Mesothelial cell of epicardium (in vitro differentiated cells): ENCODE results near the gene TMEM150A. TPM values are rescaled to one million over a fixed set of nuclear protein-coding genes. Genes with fewer than 3 reads are reported as not detected.

Source experiments
- DNase-seq, 2 experiments: peaks; one replicate each; pipeline ENCODE4 v3.0.0; 2021; ENCODE audit warnings: low spot score in 2 of 2; ENCODE audit not compliant: unreplicated experiment in 2 of 2
- H3K27ac Mint-ChIP-seq: 2 replicates; pipeline ENCODE4 v1.8.0; 2021; ENCODE audit warnings: mixed read lengths
- H3K27me3 Mint-ChIP-seq: 2 replicates; pipeline ENCODE4 v1.8.0; 2021; ENCODE audit warnings: low read depth, mixed read lengths
- H3K36me3 Mint-ChIP-seq: 2 replicates; pipeline ENCODE4 v1.8.0; 2021; ENCODE audit warnings: mixed read lengths
- H3K4me1 Mint-ChIP-seq: 2 replicates; pipeline ENCODE4 v1.8.0; 2021; ENCODE audit warnings: mixed read lengths
- H3K4me3 Mint-ChIP-seq: 2 replicates; pipeline ENCODE4 v1.8.0; 2021; ENCODE audit warnings: mild to moderate bottlenecking, moderate library complexity, mixed read lengths
- H3K9me3 Mint-ChIP-seq: 2 replicates; pipeline ENCODE4 v1.8.0; 2021; ENCODE audit warnings: mixed read lengths
- total RNA-seq: library from RNA; stranded (reverse); gene quantifications from 3 replicates; pipeline ENCODE4 v1.2.1, GENCODE V29; 2021
- TF ChIP-seq, protein P1 (sequence below): fragments of 200-600 bp; sonication (generic); IDR thresholded peaks from one replicate; pipeline ENCODE4 v1.5.0; 2021; ENCODE audit warnings: antibody characterized with exemption; ENCODE audit not compliant: unreplicated experiment

Gene TMEM150A
- 13.5 to 15.2 TPM (median 14.4 TPM) in 3 replicates for total RNA-seq

DNA sequence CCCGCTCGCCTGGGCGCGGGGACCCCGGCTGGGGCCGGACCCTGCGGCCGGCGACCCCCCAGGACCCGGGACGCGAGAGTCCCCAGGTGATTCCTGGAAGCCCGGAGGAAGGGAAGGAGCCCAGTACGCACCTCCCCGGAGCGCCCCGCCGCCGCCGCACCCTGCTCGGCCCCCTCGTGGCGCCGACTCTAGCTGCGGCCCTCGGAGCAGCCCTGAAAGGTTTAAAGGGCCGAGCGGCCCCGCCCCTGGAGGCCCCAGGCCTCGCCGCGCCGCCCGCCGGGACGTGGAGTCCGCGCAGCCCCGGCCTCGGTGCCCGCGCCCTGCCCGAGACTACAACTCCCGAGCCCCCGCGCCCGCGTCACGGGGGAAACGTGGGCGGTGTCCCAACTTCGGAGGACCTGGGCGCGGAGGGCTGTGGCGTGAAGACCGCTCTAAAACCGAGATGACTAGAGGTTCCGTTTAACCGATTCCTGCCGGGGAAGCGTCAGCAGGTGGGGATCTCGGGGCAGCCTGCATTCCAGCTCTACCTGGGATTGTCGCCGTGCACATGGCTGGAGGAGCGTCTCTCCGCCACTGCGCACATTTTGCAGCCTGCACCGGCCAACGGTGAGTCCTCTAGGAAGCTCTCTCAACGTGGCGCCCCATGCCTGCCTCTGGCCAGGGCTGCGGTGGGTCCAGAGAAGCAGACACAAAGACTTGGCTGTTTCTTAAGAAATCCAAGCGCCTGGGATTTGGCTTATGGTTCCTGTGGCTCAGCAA, at the start of gene TMEM150A:
TMEM150A (minus strand) TSS at position 223 of the 759 bp plus-strand sequence. CDS start 750 bp downstream, outside the sequence.
- DNase-seq = peak; percentile 63 to 83
- H3K4me1 Mint-ChIP-seq = peaks cover 37% of the 10 kb centered on the region

GRCh38 chr2:85652056-85652455, 49.6 kb upstream of the TMEM150A start:
- TF ChIP-seq, protein P1, sequence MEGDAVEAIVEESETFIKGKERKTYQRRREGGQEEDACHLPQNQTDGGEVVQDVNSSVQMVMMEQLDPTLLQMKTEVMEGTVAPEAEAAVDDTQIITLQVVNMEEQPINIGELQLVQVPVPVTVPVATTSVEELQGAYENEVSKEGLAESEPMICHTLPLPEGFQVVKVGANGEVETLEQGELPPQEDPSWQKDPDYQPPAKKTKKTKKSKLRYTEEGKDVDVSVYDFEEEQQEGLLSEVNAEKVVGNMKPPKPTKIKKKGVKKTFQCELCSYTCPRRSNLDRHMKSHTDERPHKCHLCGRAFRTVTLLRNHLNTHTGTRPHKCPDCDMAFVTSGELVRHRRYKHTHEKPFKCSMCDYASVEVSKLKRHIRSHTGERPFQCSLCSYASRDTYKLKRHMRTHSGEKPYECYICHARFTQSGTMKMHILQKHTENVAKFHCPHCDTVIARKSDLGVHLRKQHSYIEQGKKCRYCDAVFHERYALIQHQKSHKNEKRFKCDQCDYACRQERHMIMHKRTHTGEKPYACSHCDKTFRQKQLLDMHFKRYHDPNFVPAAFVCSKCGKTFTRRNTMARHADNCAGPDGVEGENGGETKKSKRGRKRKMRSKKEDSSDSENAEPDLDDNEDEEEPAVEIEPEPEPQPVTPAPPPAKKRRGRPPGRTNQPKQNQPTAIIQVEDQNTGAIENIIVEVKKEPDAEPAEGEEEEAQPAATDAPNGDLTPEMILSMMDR = no peak
- no peak for DNase-seq
- no peaks in the 10 kb centered on the region for H3K9me3 Mint-ChIP-seq
- no peak overlapping the region for H3K27ac Mint-ChIP-seq
- no peaks in the 10 kb centered on the region for H3K27me3 Mint-ChIP-seq
- peaks cover 40% of the 10 kb centered on the region for H3K36me3 Mint-ChIP-seq
- no peaks in the 10 kb centered on the region for H3K4me1 Mint-ChIP-seq
- no peak overlapping the region for H3K4me3 Mint-ChIP-seq

More for the DNA sequence above, at the start of gene TMEM150A:
- TF ChIP-seq, protein P1 = no peak
- Mint-ChIP-seq H3K27ac (peak within 1 kb of the TSS; percentile 93), H3K36me3 (peaks cover 1% of the 10 kb centered on the region), H3K4me3 (peak within 1 kb of the TSS; percentile 81), H3K9me3 (no peaks in the 10 kb centered on the region), H3K27me3 (no peaks in the 10 kb centered on the region)

DNA sequence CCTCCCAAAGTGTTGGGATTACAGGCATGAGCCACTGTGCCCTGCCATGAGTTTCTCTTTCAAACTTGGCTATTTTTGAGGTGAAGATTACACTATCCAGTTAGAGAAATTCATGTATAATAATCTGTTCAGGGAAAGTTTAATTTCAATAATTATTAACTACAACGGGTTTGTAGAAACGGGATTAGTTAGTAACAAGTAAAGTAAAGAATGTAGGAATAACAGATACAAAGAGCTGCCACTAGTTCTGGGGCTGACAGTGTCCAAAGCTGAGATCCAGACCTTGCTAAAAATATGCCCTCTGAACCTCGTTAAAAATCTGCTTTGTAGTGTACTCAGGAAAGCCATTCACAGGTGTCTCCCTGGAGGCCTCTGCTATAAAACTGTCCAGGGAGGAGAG, 48.6 kb upstream of the TMEM150A start:
- H3K4me3 Mint-ChIP-seq = no peak overlapping the region
- TF ChIP-seq, protein P1 = no peak
- no peaks in the 10 kb centered on the region for H3K4me1 Mint-ChIP-seq
- no peak overlapping the region for H3K27ac Mint-ChIP-seq
- H3K36me3 Mint-ChIP-seq = peaks cover 43% of the 10 kb centered on the region
- H3K27me3 Mint-ChIP-seq = no peaks in the 10 kb centered on the region
- H3K9me3 Mint-ChIP-seq = no peaks in the 10 kb centered on the region
- DNase-seq = no peak

DNA sequence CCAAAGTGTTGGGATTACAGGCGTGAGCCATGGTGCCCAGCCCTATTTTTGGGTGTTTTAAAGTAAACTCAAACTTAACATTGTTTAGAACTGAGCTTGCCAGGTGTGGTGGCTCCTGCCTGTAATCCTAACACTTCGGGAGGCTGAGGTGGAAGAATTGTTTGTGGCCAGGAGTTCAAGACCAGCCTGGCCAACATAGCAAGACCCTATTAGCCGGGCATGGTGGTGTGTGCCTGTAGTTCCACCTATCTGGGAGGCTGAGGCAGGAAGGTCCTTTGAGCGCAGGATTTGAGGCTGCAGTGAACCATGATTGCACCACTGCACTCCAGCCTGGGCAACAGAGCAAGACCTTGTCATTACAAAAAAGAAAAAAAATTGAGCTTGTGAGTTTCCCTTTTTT, 48.0 kb upstream of the TMEM150A start:
- no peak for DNase-seq
- Mint-ChIP-seq H3K4me3 (no peak overlapping the region), H3K36me3 (peaks cover 47% of the 10 kb centered on the region)

DNA sequence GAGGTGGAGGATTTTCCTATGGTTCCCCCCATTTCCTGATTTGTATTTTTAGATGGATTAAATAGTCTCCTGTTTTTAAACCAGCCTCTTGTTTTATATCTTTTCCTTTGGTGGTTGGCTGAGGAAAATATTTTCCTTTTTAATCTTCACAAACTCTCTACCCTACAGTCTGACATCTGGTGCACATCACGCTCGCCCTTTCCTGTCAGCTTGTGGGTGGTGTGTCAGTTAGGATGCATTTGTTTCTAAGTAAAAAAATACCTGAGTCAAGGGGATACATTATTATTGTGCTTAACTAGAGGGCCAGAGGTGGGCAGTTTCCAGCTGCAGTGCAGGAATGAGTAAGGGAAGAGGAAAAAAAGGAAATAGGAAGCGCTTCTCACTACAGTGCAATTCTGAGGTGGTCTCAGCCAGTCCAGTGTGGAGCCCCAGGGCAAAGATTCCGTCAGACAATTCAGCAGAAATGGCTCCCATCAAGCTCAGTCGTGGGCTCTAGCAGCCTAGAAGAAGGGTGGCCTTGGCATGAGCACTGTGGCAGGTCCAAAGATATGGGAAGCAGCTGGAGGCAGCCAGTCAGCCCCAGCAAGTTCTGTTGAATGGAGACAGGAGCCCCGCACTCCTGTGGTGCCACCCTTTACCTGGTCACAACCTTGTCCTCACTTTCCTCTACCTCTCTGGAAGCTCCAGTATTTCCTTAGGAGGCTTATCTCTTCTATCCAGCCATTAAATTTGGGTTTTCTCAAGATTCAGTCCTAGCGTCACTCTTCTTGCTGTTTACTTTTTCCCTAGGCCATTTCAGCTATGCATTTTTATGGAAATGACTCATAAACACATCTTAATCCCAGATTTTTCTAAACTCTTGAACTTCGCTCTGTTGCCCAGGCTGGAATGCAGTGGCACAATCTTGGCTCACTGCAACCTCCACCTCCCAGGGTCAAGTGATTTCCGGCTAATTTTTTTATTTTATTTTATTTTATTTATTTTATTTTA, 47.0 kb upstream of the TMEM150A start:
- Mint-ChIP-seq H3K9me3 (no peaks in the 10 kb centered on the region), H3K4me1 (no peaks in the 10 kb centered on the region), H3K27me3 (no peaks in the 10 kb centered on the region), H3K4me3 (no peak overlapping the region), H3K36me3 (peaks cover 47% of the 10 kb centered on the region), H3K27ac (peak overlapping the region; percentile 5)
- TF ChIP-seq, protein P1 = no peak
- DNase-seq = no peak

More for the DNA sequence above, 48.0 kb upstream of the TMEM150A start:
- no peak overlapping the region for H3K27ac Mint-ChIP-seq
- TF ChIP-seq, protein P1 = no peak
- H3K4me1 Mint-ChIP-seq = no peaks in the 10 kb centered on the region
- H3K9me3 Mint-ChIP-seq = no peaks in the 10 kb centered on the region
- H3K27me3 Mint-ChIP-seq = no peaks in the 10 kb centered on the region
